ENCODE data around the gene SNX24. TPM values are rescaled to one million over a fixed set of nuclear protein-coding genes. Genes with fewer than 3 reads are reported as not detected.
"Not testable (repeated sequence)": the region's sequence is repeated elsewhere in the genome, so short reads cannot be mapped to it uniquely, and the experiment has no call there.

The SNX24 gene
- total RNA-seq, 1 donor, result 29.8 TPM

DNA sequence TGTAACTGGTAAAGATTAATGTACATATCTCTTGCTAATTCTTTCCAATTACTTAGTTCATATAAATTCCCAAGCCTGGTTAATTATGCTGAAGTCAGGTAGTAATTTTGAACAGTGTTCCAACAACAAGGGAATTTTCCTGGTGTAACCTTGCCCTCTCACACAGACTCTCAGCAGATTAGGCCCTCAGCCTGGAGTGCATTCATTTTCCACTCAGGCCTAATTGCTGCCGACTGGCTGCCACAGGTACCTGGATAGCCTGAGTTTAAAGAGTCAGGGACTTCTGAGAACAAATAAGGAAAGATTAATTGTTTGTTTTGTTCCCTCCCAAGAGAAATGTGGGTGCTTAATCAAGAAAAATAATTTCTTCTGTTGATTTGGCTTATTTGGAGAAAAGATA is 119.7 kb downstream of the SNX24 start:
- TF ChIP-seq, protein P1, sequence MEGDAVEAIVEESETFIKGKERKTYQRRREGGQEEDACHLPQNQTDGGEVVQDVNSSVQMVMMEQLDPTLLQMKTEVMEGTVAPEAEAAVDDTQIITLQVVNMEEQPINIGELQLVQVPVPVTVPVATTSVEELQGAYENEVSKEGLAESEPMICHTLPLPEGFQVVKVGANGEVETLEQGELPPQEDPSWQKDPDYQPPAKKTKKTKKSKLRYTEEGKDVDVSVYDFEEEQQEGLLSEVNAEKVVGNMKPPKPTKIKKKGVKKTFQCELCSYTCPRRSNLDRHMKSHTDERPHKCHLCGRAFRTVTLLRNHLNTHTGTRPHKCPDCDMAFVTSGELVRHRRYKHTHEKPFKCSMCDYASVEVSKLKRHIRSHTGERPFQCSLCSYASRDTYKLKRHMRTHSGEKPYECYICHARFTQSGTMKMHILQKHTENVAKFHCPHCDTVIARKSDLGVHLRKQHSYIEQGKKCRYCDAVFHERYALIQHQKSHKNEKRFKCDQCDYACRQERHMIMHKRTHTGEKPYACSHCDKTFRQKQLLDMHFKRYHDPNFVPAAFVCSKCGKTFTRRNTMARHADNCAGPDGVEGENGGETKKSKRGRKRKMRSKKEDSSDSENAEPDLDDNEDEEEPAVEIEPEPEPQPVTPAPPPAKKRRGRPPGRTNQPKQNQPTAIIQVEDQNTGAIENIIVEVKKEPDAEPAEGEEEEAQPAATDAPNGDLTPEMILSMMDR (IDR thresholded peaks at IDR 0.05; ENCODE audit: insufficient read depth, low read depth, low read length), result no peak
- DNase-seq (ENCODE audit: low read depth), result no peak
- H3K4me3 ChIP-seq (ENCODE audit: low read depth, low read length), result no peak overlapping the region

- DNase-seq (ENCODE audit: low read depth), result no peak
- H3K4me3 ChIP-seq (ENCODE audit: low read depth, low read length), result no peak overlapping the region
- TF ChIP-seq, protein P1 (IDR thresholded peaks at IDR 0.05; ENCODE audit: insufficient read depth, low read depth, low read length), result no peak
Observed at GRCh38 chr5:122967085-122967484, 121.7 kb downstream of the SNX24 start.

GRCh38 chr5:122967625-122968024 is 122.2 kb downstream of the SNX24 start:
- TF ChIP-seq, protein P1 (IDR thresholded peaks at IDR 0.05; ENCODE audit: insufficient read depth, low read depth, low read length), result no peak
- no peak for DNase-seq (ENCODE audit: low read depth)
- H3K4me3 ChIP-seq (ENCODE audit: low read depth, low read length), result no peak overlapping the region

DNA sequence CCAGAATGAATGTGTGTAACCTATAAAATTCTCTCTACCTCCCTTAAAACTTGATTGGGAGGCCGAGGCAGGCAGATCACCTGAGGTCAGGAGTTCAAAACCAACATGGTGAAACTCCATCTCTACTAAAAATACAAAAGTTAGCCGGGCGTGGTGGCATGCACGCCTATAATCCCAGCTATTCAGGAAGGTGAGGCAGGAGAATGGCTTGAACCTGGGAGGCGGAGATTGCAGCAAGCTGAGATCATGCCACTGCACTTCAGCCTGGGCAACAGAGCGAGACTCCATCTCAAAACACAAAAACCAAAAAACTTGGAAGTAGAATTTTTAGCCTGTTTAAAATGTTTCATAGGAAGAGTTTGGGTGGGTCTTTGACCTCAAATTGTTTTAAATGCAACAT is 122.6 kb downstream of the SNX24 start:
- not testable (repeated sequence) for DNase-seq (ENCODE audit: low read depth); H3K4me3 ChIP-seq (ENCODE audit: low read depth, low read length)

DNA sequence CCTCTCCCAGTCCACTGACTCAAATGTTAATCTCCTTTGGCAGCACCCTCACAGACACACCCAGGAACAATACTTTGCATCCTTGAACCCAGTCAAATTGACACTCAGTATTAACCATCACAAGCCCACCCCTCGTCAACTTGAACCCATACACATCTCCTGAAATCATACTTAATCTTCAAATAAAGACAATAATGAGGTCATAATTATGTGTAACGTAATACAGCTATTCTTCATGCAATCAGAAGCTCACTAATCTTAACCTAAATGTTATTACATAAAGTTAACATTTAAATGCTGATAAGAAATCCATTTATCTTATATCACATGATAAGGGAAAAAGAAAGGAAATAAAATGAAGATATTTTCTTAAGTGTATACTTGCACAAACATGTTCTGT is 125.9 kb downstream of the SNX24 start:
- TF ChIP-seq, protein P1 (IDR thresholded peaks at IDR 0.05; ENCODE audit: insufficient read depth, low read depth, low read length), result no peak
- H3K4me3 ChIP-seq (ENCODE audit: low read depth, low read length), result no peak overlapping the region
- no peak for DNase-seq (ENCODE audit: low read depth)

GRCh38 chr5:122972877-122973276 is 127.5 kb downstream of the SNX24 start:
- no peak overlapping the region for H3K4me3 ChIP-seq (ENCODE audit: low read depth, low read length)
- TF ChIP-seq, protein P1 (IDR thresholded peaks at IDR 0.05; ENCODE audit: insufficient read depth, low read depth, low read length), result no peak
- peak; percentile 11 for DNase-seq (ENCODE audit: low read depth)

GRCh38 chr5:122973759-122974158 is 128.3 kb downstream of the SNX24 start:
- H3K4me3 ChIP-seq (ENCODE audit: low read depth, low read length); DNase-seq (ENCODE audit: low read depth): not testable (repeated sequence)

- not testable (repeated sequence) for DNase-seq (ENCODE audit: low read depth); H3K4me3 ChIP-seq (ENCODE audit: low read depth, low read length)
Observed at GRCh38 chr5:122974251-122974650, 128.8 kb downstream of the SNX24 start.

- no peak for DNase-seq (ENCODE audit: low read depth)
- no peak overlapping the region for H3K4me3 ChIP-seq (ENCODE audit: low read depth, low read length)
- TF ChIP-seq, protein P1 (IDR thresholded peaks at IDR 0.05; ENCODE audit: insufficient read depth, low read depth, low read length), result no peak
Observed at GRCh38 chr5:122977319-122977718, 131.9 kb downstream of the SNX24 start.

Data from fibroblast of villous mesenchyme (primary cell).